GM18502 (cell line): ENCODE results near the gene PITX2.

Source experiments
- ATAC-seq: cut with Tn5 transposase; IDR thresholded peaks from one replicate; pipeline ENCODE4 v1.9.1; 2021; ENCODE audit warnings: mild to moderate bottlenecking; ENCODE audit not compliant: unreplicated experiment, poor library complexity

Gene PITX2

GRCh38 chr4:110622841-110623717, at the start of gene PITX2:
Gene PITX2 (minus strand): TSS chr4:110623077. CDS start chr4:110622460, 617 bp downstream.
- ATAC-seq: peak; percentile 98

GRCh38 chr4:110671679-110672078, 48.8 kb upstream of the PITX2 start:
- ATAC-seq: no peak

DNA sequence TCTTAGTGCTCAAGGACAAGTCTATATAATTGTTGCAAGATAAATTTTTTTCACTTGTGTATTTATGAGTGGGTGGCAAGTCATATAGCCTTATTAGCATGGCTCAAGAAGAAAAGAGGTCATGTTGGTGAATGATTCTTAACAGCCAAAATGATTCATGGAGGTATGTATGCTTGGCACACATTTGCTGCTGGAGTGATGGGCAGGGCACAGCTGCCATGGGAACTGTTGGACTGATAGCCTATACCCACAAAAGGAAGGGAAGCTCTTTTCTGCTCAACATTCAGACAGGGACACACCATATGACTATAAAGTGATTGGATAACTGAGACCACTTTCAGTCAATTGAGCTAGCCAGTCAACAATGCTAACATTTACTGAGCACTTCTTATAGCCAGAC, 46.8 kb upstream of the PITX2 start:
- ATAC-seq: no peak

- ATAC-seq: no peak
Measured at GRCh38 chr4:110668463-110669235, 45.8 kb upstream of the PITX2 start.

DNA sequence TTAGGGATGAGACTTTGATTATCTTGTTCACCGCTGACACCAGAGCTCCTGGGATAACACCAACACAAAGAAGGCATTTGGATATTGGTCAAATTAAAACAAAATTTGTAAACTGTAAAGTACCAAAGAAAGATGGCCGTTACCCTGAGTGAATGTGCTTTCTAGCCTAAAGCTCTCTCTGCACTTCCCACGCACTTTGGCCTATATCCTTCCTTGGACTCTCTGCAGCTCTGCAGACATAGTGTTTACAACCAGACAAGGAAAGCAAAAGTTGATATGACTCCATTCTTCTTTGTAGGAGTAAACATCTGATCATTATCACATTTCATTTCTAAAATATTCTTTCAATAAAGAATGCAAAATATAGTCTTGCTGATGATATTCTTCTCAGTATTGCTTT, 44.8 kb upstream of the PITX2 start:
- ATAC-seq: no peak

GRCh38 chr4:110666030-110666429, 43.2 kb upstream of the PITX2 start:
- ATAC-seq: no peak

- no peak for ATAC-seq
Measured at GRCh38 chr4:110663738-110664444, 41.0 kb upstream of the PITX2 start.

DNA sequence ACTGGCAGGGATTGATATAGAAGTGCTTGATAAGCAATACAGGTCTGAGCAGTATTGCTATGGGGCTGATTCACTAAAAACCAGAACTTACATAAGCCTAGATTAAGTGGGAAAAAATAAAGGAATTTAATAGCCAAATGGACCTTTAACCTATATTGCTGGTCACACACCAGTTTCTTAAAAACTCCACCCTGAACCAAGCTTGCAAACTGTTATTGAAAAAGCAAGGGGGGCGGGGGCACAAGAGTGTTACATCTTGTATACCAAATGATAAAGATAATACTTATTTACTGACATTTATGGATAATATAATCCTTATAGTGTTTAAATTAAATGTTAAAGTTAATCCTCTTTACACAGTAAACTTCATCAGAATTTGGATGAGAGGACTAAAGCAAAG, 40.3 kb upstream of the PITX2 start:
- no peak for ATAC-seq

DNA sequence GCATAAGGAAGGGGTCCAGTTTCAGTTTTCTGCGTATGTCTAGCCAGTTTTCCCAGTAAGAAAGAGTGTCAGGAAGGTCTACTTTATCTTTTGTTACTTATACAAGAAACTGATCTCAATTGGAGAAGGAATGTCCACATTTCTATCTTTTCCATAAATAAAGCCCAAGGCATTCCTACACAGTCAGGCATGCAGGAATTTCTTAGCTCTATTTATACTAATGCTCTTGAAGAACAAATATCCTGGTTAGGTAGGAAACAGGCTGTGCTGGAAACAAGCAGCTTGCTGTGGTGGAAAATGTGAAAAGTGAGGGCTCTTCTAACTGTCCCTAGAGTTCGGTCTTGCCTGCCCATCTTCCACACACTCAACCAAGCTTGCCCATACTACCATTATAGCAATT, 37.9 kb upstream of the PITX2 start:
- ATAC-seq: no peak

DNA sequence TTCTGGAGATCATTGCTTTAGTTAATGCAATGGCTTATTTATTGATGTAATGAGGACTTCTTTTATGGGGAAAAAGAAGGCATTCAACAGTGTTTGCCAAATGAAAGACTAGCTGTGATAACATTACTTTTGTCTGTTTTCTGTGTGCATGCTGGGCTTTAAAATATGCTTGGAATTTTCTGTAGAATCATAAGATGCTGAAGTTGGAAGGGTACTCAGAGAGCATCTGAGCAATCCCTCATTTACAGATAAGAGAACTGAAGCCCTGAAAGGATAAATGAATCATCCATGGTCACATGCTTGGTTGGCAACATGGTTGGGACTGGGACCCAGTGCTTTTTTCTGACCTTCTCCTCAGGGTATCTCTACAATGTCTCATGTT, 31.4 kb upstream of the PITX2 start:
- no peak for ATAC-seq

GRCh38 chr4:110653321-110654253, 30.7 kb upstream of the PITX2 start:
- no peak for ATAC-seq

GRCh38 chr4:110644008-110644407, 21.1 kb upstream of the PITX2 start:
- ATAC-seq: no peak

GRCh38 chr4:110643096-110643495, 20.2 kb upstream of the PITX2 start:
- ATAC-seq: no peak

- ATAC-seq: no peak
Measured at GRCh38 chr4:110641218-110641617, 18.3 kb upstream of the PITX2 start.

- ATAC-seq: no peak
Measured at GRCh38 chr4:110640576-110640975, 17.7 kb upstream of the PITX2 start.

GRCh38 chr4:110639207-110640090, 16.6 kb upstream of the PITX2 start:
- no peak for ATAC-seq

DNA sequence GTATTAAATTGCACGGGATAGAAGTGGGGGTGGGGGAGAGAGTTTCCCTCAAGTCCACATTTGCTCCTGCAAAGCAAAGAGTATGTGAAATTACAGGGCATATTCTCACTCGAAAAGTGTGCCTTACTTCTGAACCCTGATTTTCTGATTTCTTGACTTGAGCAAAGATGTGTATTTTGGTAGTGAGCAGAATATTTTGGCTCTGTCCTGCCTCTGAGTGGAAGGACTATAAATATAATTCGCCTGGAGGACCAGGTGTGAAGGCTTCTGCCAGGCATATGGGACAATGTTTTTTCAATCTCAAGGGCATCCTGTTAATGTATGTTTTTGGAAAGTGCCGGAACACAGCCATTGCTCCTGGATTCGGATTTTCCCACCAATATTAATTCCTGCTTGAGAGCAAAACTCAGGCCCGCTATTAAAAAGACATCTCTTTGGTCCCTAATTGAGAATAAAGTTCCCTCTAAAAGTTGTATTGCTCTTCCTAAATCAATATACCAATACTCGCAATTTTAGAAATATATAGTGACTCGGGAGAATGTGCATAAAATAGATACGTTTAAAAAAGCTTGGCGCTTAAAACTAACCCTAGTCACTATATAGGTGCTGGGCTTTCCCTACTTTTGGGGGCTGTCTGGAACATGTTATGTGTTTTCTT, 15.3 kb upstream of the PITX2 start:
- no peak for ATAC-seq

GRCh38 chr4:110637408-110638088, 14.7 kb upstream of the PITX2 start:
- ATAC-seq: no peak
